H9 (cell line): ENCODE data around the gene SMAD3. TPM values are rescaled to one million over a fixed set of nuclear protein-coding genes. Genes with fewer than 3 reads are reported as not detected.

ENCODE experiments used
- DNase-seq: peaks from one replicate; pipeline ENCODE4 v3.0.0-alpha.2; 2017
- H2AFZ ChIP-seq: one replicate; pipeline ENCODE4 v1.6.1; 2013; ENCODE audit warnings: mild to moderate bottlenecking, low read length, control low read depth, moderate library complexity
- H2AK5ac ChIP-seq: 2 replicates; pipeline ENCODE4 v1.6.1; 2013; ENCODE audit warnings: low read length, control low read depth, mixed read lengths; ENCODE audit not compliant: insufficient read length
- H2BK120ac ChIP-seq: one replicate; pipeline ENCODE4 v1.6.1; 2013; ENCODE audit warnings: low read depth, mild to moderate bottlenecking, low read length, control low read depth, inconsistent platforms; ENCODE audit not compliant: poor library complexity, severe bottlenecking
- H2BK12ac ChIP-seq: 2 replicates; pipeline ENCODE4 v1.6.1; 2013; ENCODE audit warnings: low read length, control low read depth, mixed read lengths, low read depth; ENCODE audit not compliant: insufficient read length
- H2BK15ac ChIP-seq: 2 replicates; pipeline ENCODE4 v1.6.1; 2013; ENCODE audit warnings: low read depth, low read length, control low read depth
- H2BK20ac ChIP-seq: one replicate; pipeline ENCODE4 v1.6.1; 2013; ENCODE audit warnings: low read depth, mild to moderate bottlenecking, low read length, control low read depth, inconsistent platforms; ENCODE audit not compliant: poor library complexity, severe bottlenecking
- H2BK5ac ChIP-seq: 2 replicates; pipeline ENCODE4 v1.6.1; 2013; ENCODE audit warnings: low read length, control low read depth, mixed read lengths; ENCODE audit not compliant: insufficient read length
- H3K14ac ChIP-seq: 2 replicates; pipeline ENCODE4 v1.6.1; 2013; ENCODE audit warnings: low read length, control low read depth; ENCODE audit not compliant: insufficient read depth
- H3K18ac ChIP-seq: 2 replicates; pipeline ENCODE4 v1.6.1; 2013; ENCODE audit warnings: low read depth, mild to moderate bottlenecking, mixed read lengths, low read length, control low read depth; ENCODE audit not compliant: insufficient read length
- H3K23ac ChIP-seq: 2 replicates; pipeline ENCODE4 v1.6.1; 2013; ENCODE audit warnings: low read length, control low read depth, mixed read lengths, low read depth; ENCODE audit not compliant: insufficient read length
- H3K23me2 ChIP-seq: 2 replicates; pipeline ENCODE4 v1.6.1; 2013; ENCODE audit warnings: low read depth, mild to moderate bottlenecking, mixed read lengths, low read length, control low read depth; ENCODE audit not compliant: insufficient read length, poor library complexity, severe bottlenecking
- H3K27ac ChIP-seq: 2 replicates; pipeline ENCODE4 v1.5.1; 2013; ENCODE audit warnings: low read length, control low read depth, mixed read lengths, low read depth; ENCODE audit not compliant: insufficient read length
- H3K27me3 ChIP-seq: 2 replicates; pipeline ENCODE4 v1.6.1; 2013; ENCODE audit warnings: low read length, control low read depth, inconsistent platforms; ENCODE audit not compliant: insufficient read depth
- H3K4ac ChIP-seq: 2 replicates; pipeline ENCODE4 v1.6.1; 2013; ENCODE audit warnings: low read depth, mild to moderate bottlenecking, control low read depth, inconsistent platforms, low read length, moderate library complexity
- H3K4me1 ChIP-seq: 2 replicates; pipeline ENCODE4 v1.6.1; 2013; ENCODE audit warnings: low read length, control low read depth, inconsistent platforms; ENCODE audit not compliant: insufficient read depth
- H3K4me2 ChIP-seq: 2 replicates; pipeline ENCODE4 v1.6.1; 2013; ENCODE audit warnings: low read length, control low read depth, mixed read lengths; ENCODE audit not compliant: insufficient read length, insufficient read depth
- H3K56ac ChIP-seq: 2 replicates; pipeline ENCODE4 v1.6.1; 2013; ENCODE audit warnings: low read depth, mild to moderate bottlenecking, mixed read lengths, low read length, control low read depth; ENCODE audit not compliant: insufficient read length
- H3K79me1 ChIP-seq: 2 replicates; pipeline ENCODE4 v1.6.1; 2013; ENCODE audit warnings: low read depth, mild to moderate bottlenecking, moderate library complexity, low read length, control low read depth, inconsistent platforms; ENCODE audit not compliant: insufficient read depth, poor library complexity, severe bottlenecking
- H3K79me2 ChIP-seq: 2 replicates; pipeline ENCODE4 v1.6.1; 2013; ENCODE audit warnings: low read length, control low read depth, inconsistent platforms; ENCODE audit not compliant: insufficient read depth
- H3K9ac ChIP-seq: 2 replicates; pipeline ENCODE4 v1.6.1; 2013; ENCODE audit warnings: low read length, control low read depth, mixed read lengths; ENCODE audit not compliant: insufficient read length; ENCODE audit errors: extremely low read depth
- H3K9me3 ChIP-seq: one replicate; pipeline ENCODE4 v1.6.1; 2013; ENCODE audit warnings: low read depth, low read length, inconsistent platforms; ENCODE audit not compliant: control insufficient read depth
- H3T11ph ChIP-seq: one replicate; pipeline ENCODE4 v1.6.1; 2013; ENCODE audit warnings: mild to moderate bottlenecking, low read length, control low read depth, inconsistent platforms
- H4K20me1 ChIP-seq: one replicate; pipeline ENCODE4 v1.6.1; 2013; ENCODE audit not compliant: control insufficient read depth, insufficient read length, insufficient read depth
- H4K5ac ChIP-seq: 2 replicates; pipeline ENCODE4 v1.6.1; 2013; ENCODE audit warnings: low read depth, mild to moderate bottlenecking, mixed read lengths, low read length, control low read depth; ENCODE audit not compliant: insufficient read length
- H4K8ac ChIP-seq: replicated peaks from 2 replicates; pipeline ENCODE4 v1.6.1; 2013; ENCODE audit warnings: low read length, control low read depth, mixed read lengths, low read depth; ENCODE audit not compliant: insufficient read length
- H4K91ac ChIP-seq: 2 replicates; pipeline ENCODE4 v1.6.1; 2013; ENCODE audit warnings: low read depth, mild to moderate bottlenecking, moderate library complexity, mixed read lengths, low read length, control low read depth; ENCODE audit not compliant: insufficient read length
- H3K27ac Mint-ChIP-seq, 3 experiments: 2 replicates in 2 of 3; 3 replicates in 1 of 3; pipeline ENCODE4 v1.8.0; 2020 to 2021; ENCODE audit warnings: mixed read lengths in 3 of 3, mild to moderate bottlenecking in 1 of 3, moderate library complexity in 1 of 3
- H3K27me3 Mint-ChIP-seq: 2 replicates; pipeline ENCODE4 v1.8.0; 2021; ENCODE audit warnings: low read depth, mild to moderate bottlenecking, moderate library complexity, mixed read lengths
- H3K36me3 Mint-ChIP-seq, 3 experiments: 2 replicates in 2 of 3; 3 replicates in 1 of 3; pipeline ENCODE4 v1.8.0; 2020 to 2021; ENCODE audit warnings: low read depth in 3 of 3, mixed read lengths in 3 of 3; ENCODE audit not compliant: insufficient read depth in 1 of 3
- H3K4me1 Mint-ChIP-seq, 2 experiments: 2 replicates each; pipeline ENCODE4 v1.8.0; 2020; ENCODE audit warnings: mixed read lengths in 2 of 2
- H3K4me3 Mint-ChIP-seq, 2 experiments: 2 replicates in 1 of 2; 3 replicates in 1 of 2; pipeline ENCODE4 v1.8.0; 2020 to 2021; ENCODE audit warnings: mild to moderate bottlenecking in 2 of 2, mixed read lengths in 2 of 2, moderate library complexity in 1 of 2
- H3K9me3 Mint-ChIP-seq, 2 experiments: 2 replicates in 1 of 2; 3 replicates in 1 of 2; pipeline ENCODE4 v1.8.0; 2020; ENCODE audit warnings: mild to moderate bottlenecking in 2 of 2, mixed read lengths in 2 of 2, moderate library complexity in 1 of 2
- CTCF ChIP-seq: fragments of 200-600 bp; sonication (generic); conservative IDR thresholded peaks from 3 replicates; pipeline ENCODE4 v1.8.0; 2021; ENCODE audit warnings: antibody characterized with exemption, mild to moderate bottlenecking
- WGBS: extraction: QIAGEN DNeasy Blood & Tissue Kit; methylation state at CpG from one replicate; pipeline ENCODE4 v1.1.7; 2013; ENCODE audit warnings: missing lambda C conversion rate, low lambda C conversion rate, mixed read lengths; ENCODE audit not compliant: insufficient read length; ENCODE audit errors: extremely low coverage; 5-methylcytosine and 5-hydroxymethylcytosine counted together
- total RNA-seq: library from RNA; stranded (reverse); gene quantifications from 2 replicates; pipeline ENCODE4 v1.2.1, GENCODE V29; 2021

The SMAD3 gene
- total RNA-seq, 1 experiment from 2014 or later: 26.7 TPM

- H4K91ac ChIP-seq: no peak overlapping the region
- no peak overlapping the region for H2BK5ac ChIP-seq
- H3K79me1 ChIP-seq: no peaks in the 10 kb centered on the region
- no peak overlapping the region for H3K4ac ChIP-seq
- no peak overlapping the region for H2BK12ac ChIP-seq
- H2BK20ac ChIP-seq: no peak overlapping the region
- no peak overlapping the region for H3K27ac ChIP-seq
- no peak overlapping the region for H3K56ac ChIP-seq
- no peak overlapping the region for H2AK5ac ChIP-seq
- Mint-ChIP-seq H3K27ac (peak overlapping the region in 2 of 3 experiments; percentile 33 to 71; a peak in 3 of 7 replicates), H3K9me3 (peaks cover 4 to 11% of the 10 kb centered on the region in 2 experiments), H3K4me1 (peaks cover 38 to 44% of the 10 kb centered on the region in 2 experiments), H3K27me3 (no peaks in the 10 kb centered on the region), H3K4me3 (no peak overlapping the region), H3K36me3 (peaks cover 4 to 12% (median 8%) of the 10 kb centered on the region in 3 experiments)
- no peak overlapping the region for H2BK15ac ChIP-seq
- no peak overlapping the region for H3T11ph ChIP-seq
- DNase-seq: no peak
- WGBS: no CpG with 5 or more reads among the region's 8 CpGs
- no peak overlapping the region for H4K5ac ChIP-seq
- no peak overlapping the region for H3K14ac ChIP-seq
- no peak overlapping the region for H3K18ac ChIP-seq
- no peak overlapping the region for H3K9ac ChIP-seq
- no peak overlapping the region for H4K8ac ChIP-seq
- TF ChIP-seq CTCF: no peak
- H3K9me3 ChIP-seq: no peaks in the 10 kb centered on the region
- H3K4me1 ChIP-seq: peaks cover 2% of the 10 kb centered on the region; the same call in 1 of the 2 replicates
- H4K20me1 ChIP-seq: no peaks in the 10 kb centered on the region
- no peaks in the 10 kb centered on the region for H3K23me2 ChIP-seq
- no peak overlapping the region for H3K4me2 ChIP-seq
- no peaks in the 10 kb centered on the region for H3K27me3 ChIP-seq
- no peaks in the 10 kb centered on the region for H3K79me2 ChIP-seq
- H2BK120ac ChIP-seq: no peak overlapping the region
- H2AFZ ChIP-seq: no peak overlapping the region
- no peak overlapping the region for H3K23ac ChIP-seq
Measured at GRCh38 chr15:67105991-67106763, 40.8 kb downstream of the SMAD3 start.
